ENCODE measurements around the gene UBLCP1. TPM values are rescaled to one million over a fixed set of nuclear protein-coding genes. Genes with fewer than 3 reads are reported as not detected.
"Not testable (repeated sequence)": the region's sequence is repeated elsewhere in the genome, so short reads cannot be mapped to it uniquely, and the experiment has no call there.

The UBLCP1 gene
- total and polyA plus RNA-seq, 2 donors (not counting 1 experiment from before 2014, with no cell fraction given) = 13.9 to 30.4 TPM

- peak overlapping the region; percentile 88 for H3K9ac ChIP-seq (ENCODE audit: insufficient read depth, low read length)
- H3K9me3 ChIP-seq (ENCODE audit: control insufficient read depth, insufficient read depth, low read depth, low read length) = no peaks in the 10 kb centered on the region
- peak overlapping the region; percentile 95 for H2AFZ ChIP-seq (ENCODE audit: low read length)
- H3K27ac ChIP-seq (ENCODE audit: insufficient read depth, low read length) = peak overlapping the region; percentile 95
- peaks cover 4% of the 10 kb centered on the region for H3K4me1 ChIP-seq (ENCODE audit: control insufficient read depth, extremely low read depth, insufficient read depth, low read length)
- peaks cover 29% of the 10 kb centered on the region for H3K79me2 ChIP-seq (ENCODE audit: control insufficient read depth, insufficient read depth, low read length)
- H4K20me1 ChIP-seq (ENCODE audit: control insufficient read depth, extremely low read depth, insufficient read depth, low read length) = no peaks in the 10 kb centered on the region
- peak overlapping the region; percentile 86 for H3K4me2 ChIP-seq (ENCODE audit: extremely low read depth, insufficient read depth, low read length)
- H3K27me3 ChIP-seq (ENCODE audit: control insufficient read depth, insufficient read depth, low read length) = no peaks in the 10 kb centered on the region
- H3K36me3 ChIP-seq (ENCODE audit: control insufficient read depth, insufficient read depth, low read length) = no peaks in the 10 kb centered on the region
- H3K4me3 ChIP-seq (replicated peaks in 1 of 4; ENCODE audit: control extremely low read depth in 1 of 4, insufficient read depth in 1 of 4, low read depth in 3 of 4, low read length in 4 of 4) = peak overlapping the region; percentile 85 to 100 (median 97)
- peak in 1 of 2 donors; percentile 45 for DNase-seq (ENCODE audit: low read depth in 2 of 2)
- TF ChIP-seq EZH2 (IDR thresholded peaks at IDR 0.05; ENCODE audit: low read length, missing control alignments) (no peak), CTCF (conservative IDR thresholded peaks at IDR 0.05 in 1 of 2, IDR thresholded peaks at IDR 0.05 in 1 of 2; ENCODE audit: low read depth in 1 of 2, low read length in 2 of 2) (no peak)
Measured at GRCh38 chr5:159262472-159262858, 625 bp upstream of the UBLCP1 start.

GRCh38 chr5:159263569-159263905 is 447 bp downstream of the UBLCP1 start:
- Histone ChIP-seq H2AFZ (ENCODE audit: low read length) (peak overlapping the region; percentile 95), H3K79me2 (ENCODE audit: control insufficient read depth, insufficient read depth, low read length) (peaks cover 31% of the 10 kb centered on the region), H3K27ac (ENCODE audit: insufficient read depth, low read length) (peak overlapping the region; percentile 95), H3K4me2 (ENCODE audit: extremely low read depth, insufficient read depth, low read length) (peak overlapping the region; percentile 96), H3K9me3 (ENCODE audit: control insufficient read depth, insufficient read depth, low read depth, low read length) (no peaks in the 10 kb centered on the region), H3K27me3 (ENCODE audit: control insufficient read depth, insufficient read depth, low read length) (no peaks in the 10 kb centered on the region), H3K36me3 (ENCODE audit: control insufficient read depth, insufficient read depth, low read length) (no peaks in the 10 kb centered on the region), H3K4me3 (replicated peaks in 1 of 4; ENCODE audit: control extremely low read depth in 1 of 4, insufficient read depth in 1 of 4, low read depth in 3 of 4, low read length in 4 of 4) (peak overlapping the region; percentile 85 to 100 (median 97)), H4K20me1 (ENCODE audit: control insufficient read depth, extremely low read depth, insufficient read depth, low read length) (no peaks in the 10 kb centered on the region), H3K4me1 (ENCODE audit: control insufficient read depth, extremely low read depth, insufficient read depth, low read length) (peaks cover 4% of the 10 kb centered on the region), H3K9ac (ENCODE audit: insufficient read depth, low read length) (peak overlapping the region; percentile 88)
- TF ChIP-seq CTCF (conservative IDR thresholded peaks at IDR 0.05 in 1 of 2, IDR thresholded peaks at IDR 0.05 in 1 of 2; ENCODE audit: low read depth in 1 of 2, low read length in 2 of 2) (no peak), EZH2 (IDR thresholded peaks at IDR 0.05; ENCODE audit: low read length, missing control alignments) (no peak)
- DNase-seq (ENCODE audit: low read depth in 2 of 2) = no peak

- not testable (repeated sequence) for H3K4me1 ChIP-seq (ENCODE audit: control insufficient read depth, extremely low read depth, insufficient read depth, low read length); H3K36me3 ChIP-seq (ENCODE audit: control insufficient read depth, insufficient read depth, low read length); DNase-seq (ENCODE audit: low read depth in 2 of 2)
Measured at GRCh38 chr5:159266764-159267163, 3.7 kb downstream of the UBLCP1 start.

More at GRCh38 chr5:159266764-159267163, 3.7 kb downstream of the UBLCP1 start:
- not testable (repeated sequence) for H3K9me3 ChIP-seq (ENCODE audit: control insufficient read depth, insufficient read depth, low read depth, low read length); H3K27ac ChIP-seq (ENCODE audit: insufficient read depth, low read length); H3K4me2 ChIP-seq (ENCODE audit: extremely low read depth, insufficient read depth, low read length); H3K9ac ChIP-seq (ENCODE audit: insufficient read depth, low read length); H2AFZ ChIP-seq (ENCODE audit: low read length); H3K27me3 ChIP-seq (ENCODE audit: control insufficient read depth, insufficient read depth, low read length); H3K4me3 ChIP-seq (replicated peaks in 1 of 4; ENCODE audit: control extremely low read depth in 1 of 4, insufficient read depth in 1 of 4, low read depth in 3 of 4, low read length in 4 of 4); H4K20me1 ChIP-seq (ENCODE audit: control insufficient read depth, extremely low read depth, insufficient read depth, low read length)
- H3K79me2 ChIP-seq (ENCODE audit: control insufficient read depth, insufficient read depth, low read length) = peaks cover 31% of the 10 kb centered on the region

Data from fibroblast of lung (primary cell).